Endometrium (tissue), 2 donors: Measurements from ENCODE around the gene CCER1.
"Not testable (repeated sequence)": the region's sequence is repeated elsewhere in the genome, so short reads cannot be mapped to it uniquely, and the experiment has no call there.

Experiments
- FAIRE-seq: peaks from 2 replicates; lab custom pipeline; 2012; peaks lifted over from hg19 to GRCh38; lab: Jason Lieb, UNC
- donor health status: control.
- donor health status: control.

The CCER1 gene

GRCh38 chr12:90954921-90955320 lies at the start of gene CCER1:
Gene CCER1 (minus strand): TSS chr12:90955176. CDS start chr12:90954742, 434 bp downstream.
- no peak for FAIRE-seq

DNA sequence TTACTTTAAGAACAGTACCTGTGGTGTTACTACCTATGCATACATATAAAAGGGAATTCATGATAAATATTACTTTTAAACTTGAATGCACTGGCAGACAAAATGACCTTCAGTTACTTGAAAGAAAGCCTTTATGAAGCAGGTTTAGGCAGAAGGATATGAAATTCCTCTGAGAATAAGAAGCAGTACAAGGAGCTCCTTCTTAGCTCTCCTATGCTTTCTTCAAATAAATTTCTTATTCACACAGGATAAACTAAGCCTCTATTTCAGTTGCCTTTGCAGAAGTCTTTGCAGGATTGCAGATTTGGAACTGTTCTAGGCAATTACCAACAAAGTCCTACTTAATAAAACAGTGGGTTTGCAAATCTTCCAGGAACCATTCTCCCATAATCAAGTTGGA lies 48.8 kb upstream of the CCER1 start:
- FAIRE-seq: no peak

- no peak for FAIRE-seq
These were observed 46.3 kb upstream of the CCER1 start for GRCh38 chr12:91001306-91001705.

DNA sequence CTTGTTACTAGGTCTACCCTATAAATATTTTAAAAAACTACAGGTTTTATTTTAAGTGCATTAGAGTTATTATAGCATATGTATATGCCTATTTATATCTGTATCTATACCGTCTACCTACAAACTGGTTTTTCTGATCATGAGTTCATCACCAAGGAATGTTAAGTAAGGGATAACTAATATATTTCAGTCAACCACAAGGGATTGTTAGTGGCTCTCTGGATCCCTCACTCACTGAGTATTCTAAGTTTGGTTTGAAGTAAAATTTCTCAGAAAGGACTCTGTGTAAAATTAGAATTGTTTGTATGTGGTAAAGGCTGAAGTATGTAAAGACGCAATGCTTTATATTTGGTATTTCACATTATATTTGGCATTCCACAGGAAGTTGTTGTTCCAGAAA lies 45.0 kb upstream of the CCER1 start:
- FAIRE-seq: no peak

GRCh38 chr12:90999527-90999926 lies 44.6 kb upstream of the CCER1 start:
- no peak for FAIRE-seq

- FAIRE-seq: no peak
These were observed 40.0 kb upstream of the CCER1 start for GRCh38 chr12:90995010-90995409.

DNA sequence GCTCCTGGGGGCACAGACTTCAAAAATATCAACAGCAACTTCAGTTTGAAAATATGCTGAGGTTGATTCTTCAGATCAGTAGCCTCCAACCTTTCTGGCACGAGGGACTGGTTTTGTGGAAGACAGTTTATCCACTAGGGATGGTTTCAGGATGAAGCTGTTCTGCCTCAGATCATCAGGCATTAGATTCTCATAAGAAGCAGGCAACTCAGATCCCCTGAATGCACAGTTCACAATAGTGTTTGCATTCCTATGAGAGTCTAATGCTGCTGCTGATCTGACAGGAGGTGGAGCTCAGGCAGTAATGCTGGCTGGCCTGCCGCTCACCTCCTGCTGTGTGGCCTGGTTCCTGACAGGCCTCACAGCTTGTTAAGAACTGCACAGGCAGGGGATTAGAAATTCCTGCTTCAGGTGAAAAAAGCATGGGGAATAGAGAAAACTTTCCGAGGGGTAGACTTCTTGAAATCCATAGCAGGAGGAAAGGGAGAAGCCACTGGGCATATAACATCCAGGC lies 37.0 kb upstream of the CCER1 start:
- FAIRE-seq: no peak

- no peak for FAIRE-seq
These were observed 35.6 kb upstream of the CCER1 start for GRCh38 chr12:90990611-90991010.

- no peak for FAIRE-seq
These were observed 34.7 kb upstream of the CCER1 start for GRCh38 chr12:90989686-90990111.

- FAIRE-seq: no peak
These were observed 32.5 kb upstream of the CCER1 start for GRCh38 chr12:90987520-90987919.

DNA sequence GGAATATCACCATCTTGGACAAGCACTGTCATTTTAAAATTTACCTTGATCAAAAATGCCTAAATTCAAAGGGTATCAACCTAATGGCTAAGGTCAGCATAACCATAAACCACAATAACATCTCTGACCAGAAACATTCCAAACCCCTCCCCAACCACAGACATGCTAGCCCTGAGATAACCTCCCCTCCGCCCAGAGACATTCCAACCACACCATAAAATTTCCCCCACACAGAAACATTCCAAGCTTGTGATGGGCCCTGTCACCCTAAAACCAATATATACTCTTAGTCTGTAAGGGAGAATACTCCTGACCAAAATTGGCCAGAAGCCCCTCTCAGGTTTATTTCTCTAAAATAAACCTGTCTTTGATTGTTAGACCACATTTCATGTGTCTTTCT lies 32.1 kb upstream of the CCER1 start:
- FAIRE-seq: no peak

DNA sequence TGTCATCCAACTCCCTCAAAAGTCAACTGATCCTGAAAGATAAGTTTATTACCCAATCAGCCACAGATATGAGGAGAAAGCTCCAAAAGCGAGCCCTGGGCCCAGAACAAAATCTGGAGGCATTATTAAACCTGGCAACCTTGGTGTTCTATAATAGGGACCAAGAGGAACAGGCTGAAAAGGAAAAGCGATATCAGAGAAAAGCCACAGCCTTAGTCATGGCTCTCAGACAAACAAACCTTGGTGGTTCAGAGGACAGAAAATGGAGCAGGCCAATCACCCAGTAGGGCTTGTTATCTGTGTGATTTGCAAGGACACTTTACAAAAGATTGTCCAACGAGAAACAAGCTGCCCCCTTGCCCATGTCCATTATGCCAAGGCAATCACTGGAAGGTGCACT lies 30.4 kb upstream of the CCER1 start:
- not testable (repeated sequence) for FAIRE-seq

DNA sequence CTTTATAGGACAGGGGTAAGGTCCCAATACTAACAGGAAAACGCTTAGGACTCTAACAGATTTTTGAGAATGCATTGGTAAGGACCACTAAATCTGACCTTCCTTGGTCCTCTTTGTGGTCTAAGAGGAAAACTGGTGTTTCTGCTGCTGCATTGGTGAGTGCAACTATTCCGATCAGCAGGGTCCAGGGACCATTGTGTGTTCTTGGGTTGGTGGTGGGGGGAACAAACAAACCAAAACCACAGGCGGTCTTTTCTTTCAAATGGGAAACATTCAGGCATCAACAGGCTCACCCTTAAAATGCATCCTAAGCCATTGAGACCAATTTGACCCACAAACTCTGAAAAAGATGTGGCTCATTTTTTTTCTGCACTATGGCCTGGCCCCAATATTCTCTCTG lies 29.1 kb upstream of the CCER1 start:
- FAIRE-seq: no peak

- no peak for FAIRE-seq
These were observed 27.2 kb upstream of the CCER1 start for GRCh38 chr12:90982170-90982569.

DNA sequence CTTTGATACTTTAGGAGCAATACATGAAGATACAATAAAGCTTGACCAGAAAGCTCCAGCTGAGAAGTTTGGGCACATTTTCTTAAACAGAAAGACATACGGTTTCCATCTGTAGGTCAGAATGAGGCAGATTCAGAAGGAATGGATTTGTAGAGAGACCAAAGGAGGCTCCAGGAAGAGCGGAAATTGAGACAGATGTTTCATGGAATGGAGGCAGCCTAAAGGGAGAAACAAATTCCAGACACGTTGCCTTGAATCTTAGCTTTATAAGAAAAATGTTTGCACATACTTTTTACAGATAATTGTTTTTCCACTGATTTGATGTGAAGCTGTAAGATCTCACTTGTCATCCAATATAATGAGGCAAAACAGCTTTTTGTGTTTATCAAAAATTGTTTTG lies 25.0 kb upstream of the CCER1 start:
- FAIRE-seq: no peak

GRCh38 chr12:90979019-90979418 lies 24.0 kb upstream of the CCER1 start:
- no peak for FAIRE-seq

GRCh38 chr12:90978117-90978770 lies 23.3 kb upstream of the CCER1 start:
- peak; percentile 98 for FAIRE-seq

- no peak for FAIRE-seq
These were observed 22.2 kb upstream of the CCER1 start for GRCh38 chr12:90977224-90977623.

GRCh38 chr12:90974286-90974685 lies 19.3 kb upstream of the CCER1 start:
- no peak for FAIRE-seq

GRCh38 chr12:90972226-90972625 lies 17.2 kb upstream of the CCER1 start:
- peak; percentile 98 for FAIRE-seq

- FAIRE-seq: no peak
These were observed 15.9 kb upstream of the CCER1 start for GRCh38 chr12:90970911-90971310.

DNA sequence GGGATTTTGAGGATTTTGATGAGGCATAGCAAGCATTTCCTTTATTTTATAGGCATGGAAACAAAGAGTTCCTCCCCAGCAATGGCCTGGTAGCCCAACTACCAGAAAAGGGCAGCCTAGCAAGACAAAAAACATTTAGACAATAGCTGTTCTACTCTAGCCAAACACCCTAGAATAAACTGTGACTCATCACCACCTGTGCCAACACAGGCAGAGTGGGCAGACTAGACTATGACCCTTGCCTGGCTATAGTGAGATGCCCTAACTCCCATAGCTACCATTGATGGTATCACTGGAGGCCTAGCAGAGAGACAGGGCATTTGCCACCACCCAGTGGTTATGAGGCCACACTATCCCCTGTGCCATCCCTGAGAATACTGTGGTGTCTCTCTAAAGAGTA lies 15.5 kb upstream of the CCER1 start:
- no peak for FAIRE-seq

- no peak for FAIRE-seq
These were observed 14.9 kb upstream of the CCER1 start for GRCh38 chr12:90969851-90970250.

- FAIRE-seq: peak; percentile 41
These were observed 14.4 kb upstream of the CCER1 start for GRCh38 chr12:90969346-90969745.
